Sigmoid colon (tissue), 4 donors: ENCODE measurements around the gene SCARB1.

Experiments
- CTCF ChIP-seq, 4 experiments: fragments of 450-650 bp in 3 of 4; fragments of 200-600 bp in 1 of 4; IDR thresholded peaks; one replicate each; pipeline ENCODE4 v1.5.1; 2016 to 2019; ENCODE audit warnings: antibody characterized with exemption in 4 of 4, mild to moderate bottlenecking in 3 of 4, moderate library complexity in 2 of 4
- EP300 ChIP-seq, 4 donors: sonication (generic); formaldehyde crosslinking; IDR thresholded peaks; one replicate each; pipeline ENCODE4 v1.6.1; 2017; ENCODE audit warnings: antibody characterized with exemption in 4 of 4
- POLR2A ChIP-seq, 2 donors: fragments of 450-650 bp; IDR thresholded peaks; one replicate each; pipeline ENCODE4 v1.6.1; 2016; ENCODE audit warnings: antibody characterized with exemption in 2 of 2, mild to moderate bottlenecking in 2 of 2, moderate library complexity in 2 of 2
- POLR2AphosphoS5 ChIP-seq, 4 donors: sonication (generic); formaldehyde crosslinking; IDR thresholded peaks; one replicate each; pipeline ENCODE4 v1.6.1; 2017; ENCODE audit warnings: antibody characterized with exemption in 4 of 4

- TF ChIP-seq POLR2A (IDR thresholded peaks at IDR 0.05) (no peak), CTCF (IDR thresholded peaks at IDR 0.05) (no peak), POLR2AphosphoS5 (IDR thresholded peaks at IDR 0.05) (no peak), EP300 (IDR thresholded peaks at IDR 0.05) (no peak)
These were observed 32.8 kb upstream of the SCARB1 start for GRCh38 chr12:124896461-124896860.
